Neuron (in vitro differentiated cells): ENCODE data around the gene ANKFN1.
"Not testable (repeated sequence)": the region's sequence is repeated elsewhere in the genome, so short reads cannot be mapped to it uniquely, and the experiment has no call there.

Source experiments
- H2AFZ ChIP-seq: one replicate; pipeline ENCODE4 v1.6.1; 2013; ENCODE audit warnings: low read depth, mild to moderate bottlenecking, inconsistent platforms, low read length, moderate library complexity
- H3K27me3 ChIP-seq: one replicate; pipeline ENCODE4 v1.6.1; 2013; ENCODE audit warnings: low read length; ENCODE audit not compliant: insufficient read depth
- H3K36me3 ChIP-seq: one replicate; pipeline ENCODE4 v1.6.1; 2013; ENCODE audit warnings: low read length; ENCODE audit not compliant: insufficient read depth
- H3K4me1 ChIP-seq: one replicate; pipeline ENCODE4 v1.6.1; 2013; ENCODE audit warnings: low read length; ENCODE audit not compliant: insufficient read depth
- H3K4me3 ChIP-seq: 2 replicates; pipeline ENCODE4 v1.5.1; 2013; ENCODE audit warnings: mild to moderate bottlenecking, low read length, moderate library complexity
- H3K9me3 ChIP-seq: one replicate; pipeline ENCODE4 v1.6.1; 2013; ENCODE audit warnings: low read length

Gene ANKFN1

GRCh38 chr17:56359518-56359917 lies 206.2 kb downstream of the ANKFN1 start:
- Histone ChIP-seq H3K9me3 (no peaks in the 10 kb centered on the region), H2AFZ (no peak overlapping the region), H3K36me3 (no peaks in the 10 kb centered on the region), H3K27me3 (no peaks in the 10 kb centered on the region), H3K4me1 (no peaks in the 10 kb centered on the region), H3K4me3 (no peak overlapping the region)

GRCh38 chr17:56367366-56367765 lies 214.1 kb downstream of the ANKFN1 start:
- no peaks in the 10 kb centered on the region for H3K4me1 ChIP-seq
- no peaks in the 10 kb centered on the region for H3K27me3 ChIP-seq
- H3K36me3 ChIP-seq = no peaks in the 10 kb centered on the region
- H3K9me3 ChIP-seq = no peaks in the 10 kb centered on the region
- H2AFZ ChIP-seq = no peak overlapping the region
- H3K4me3 ChIP-seq = no peak overlapping the region

DNA sequence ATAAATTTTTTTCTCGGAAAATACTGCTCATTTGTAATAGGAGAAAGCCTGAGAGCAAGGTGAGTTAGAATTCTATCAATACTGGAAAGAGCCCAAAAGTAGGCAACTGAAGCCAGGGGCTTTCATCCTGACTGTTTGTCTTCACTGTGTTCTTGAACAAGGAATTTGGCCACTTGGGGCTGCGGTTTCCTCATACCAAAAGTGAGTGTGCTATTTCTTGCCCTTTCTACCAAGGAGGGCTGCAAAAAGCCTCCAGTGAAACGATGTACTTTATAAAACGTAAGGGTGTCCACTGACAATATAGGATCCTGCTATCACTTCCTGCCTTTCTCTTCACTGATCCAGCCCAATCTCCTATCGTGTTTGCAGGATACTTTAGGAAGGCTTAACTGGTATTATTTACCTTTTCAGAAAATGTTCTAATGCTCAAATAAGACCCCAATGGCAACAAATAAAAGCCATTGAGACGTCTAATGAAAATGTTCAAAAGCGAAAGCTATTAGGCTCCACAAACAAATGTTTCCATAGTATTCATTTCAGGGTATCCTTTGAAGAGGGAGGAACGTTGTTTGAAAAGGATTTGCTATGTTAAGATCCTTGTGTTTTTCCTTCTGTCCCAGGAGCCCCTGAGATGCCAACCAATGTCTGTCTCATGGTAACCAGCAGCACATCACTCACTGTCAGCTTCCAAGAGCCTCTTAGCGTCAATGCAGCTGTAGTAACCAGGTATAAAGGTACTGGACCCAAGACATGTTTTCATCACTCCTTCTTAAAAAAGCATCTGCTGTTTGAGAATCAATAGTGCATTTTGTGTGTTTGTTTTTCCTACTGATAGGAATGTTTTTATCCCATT lies 220.9 kb downstream of the ANKFN1 start:
- Histone ChIP-seq H3K9me3 (no peaks in the 10 kb centered on the region), H3K4me1 (no peaks in the 10 kb centered on the region), H3K36me3 (no peaks in the 10 kb centered on the region), H3K4me3 (no peak overlapping the region), H2AFZ (no peak overlapping the region), H3K27me3 (no peaks in the 10 kb centered on the region)

DNA sequence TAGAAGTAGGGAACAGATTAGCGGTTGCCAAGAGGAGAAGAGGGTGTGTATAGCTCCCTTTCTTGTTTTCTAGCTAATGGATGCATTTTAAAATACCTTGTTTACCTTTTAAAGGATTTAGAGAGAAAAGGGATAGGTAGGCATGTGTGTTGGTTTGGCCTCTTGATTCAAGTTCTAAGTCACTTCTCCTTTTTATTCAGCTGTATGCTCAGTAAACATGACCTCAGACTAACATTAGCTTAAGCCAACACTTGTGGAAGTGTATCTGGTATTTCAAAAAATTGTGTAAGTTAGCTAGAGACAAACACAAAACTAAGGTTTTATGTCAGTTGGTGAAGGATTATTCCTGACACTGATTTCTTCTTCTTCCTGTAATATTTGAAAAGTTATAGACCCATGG lies 236.1 kb downstream of the ANKFN1 start:
- H3K9me3 ChIP-seq = no peaks in the 10 kb centered on the region
- H3K27me3 ChIP-seq = no peaks in the 10 kb centered on the region
- no peaks in the 10 kb centered on the region for H3K36me3 ChIP-seq
- no peak overlapping the region for H3K4me3 ChIP-seq
- no peak overlapping the region for H2AFZ ChIP-seq
- H3K4me1 ChIP-seq = no peaks in the 10 kb centered on the region

DNA sequence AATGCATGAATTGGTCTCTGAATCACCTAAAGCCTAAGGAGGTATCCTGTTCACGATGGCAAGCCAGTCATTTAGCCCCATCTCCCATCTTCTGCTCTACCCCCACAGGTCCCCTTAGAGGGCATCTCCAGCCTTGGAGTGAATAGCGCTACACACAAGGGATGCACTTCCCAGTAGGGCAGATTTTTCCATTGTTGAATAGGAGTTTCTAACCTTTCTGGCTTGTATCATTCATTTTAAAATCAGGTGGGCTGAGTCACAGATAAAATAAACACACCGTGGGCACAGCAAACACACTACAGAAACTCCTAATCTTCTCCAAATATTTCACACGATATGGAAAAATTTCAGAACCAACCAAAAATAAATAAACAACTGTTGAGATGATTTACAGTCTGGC lies 239.0 kb downstream of the ANKFN1 start:
- Histone ChIP-seq H3K27me3 (no peaks in the 10 kb centered on the region), H2AFZ (no peak overlapping the region), H3K4me3 (no peak overlapping the region), H3K9me3 (no peaks in the 10 kb centered on the region), H3K36me3 (no peaks in the 10 kb centered on the region), H3K4me1 (no peaks in the 10 kb centered on the region)

GRCh38 chr17:56393156-56393555 lies 239.9 kb downstream of the ANKFN1 start:
- Histone ChIP-seq H3K36me3 (no peaks in the 10 kb centered on the region), H3K4me1 (no peaks in the 10 kb centered on the region), H3K9me3 (no peaks in the 10 kb centered on the region), H3K4me3 (no peak overlapping the region), H3K27me3 (no peaks in the 10 kb centered on the region), H2AFZ (no peak overlapping the region)

- Histone ChIP-seq H3K9me3 (no peaks in the 10 kb centered on the region), H3K27me3 (no peaks in the 10 kb centered on the region), H3K4me3 (no peak overlapping the region), H3K36me3 (no peaks in the 10 kb centered on the region), H2AFZ (no peak overlapping the region), H3K4me1 (no peaks in the 10 kb centered on the region)
These were observed 242.5 kb downstream of the ANKFN1 start for GRCh38 chr17:56395787-56396186.

DNA sequence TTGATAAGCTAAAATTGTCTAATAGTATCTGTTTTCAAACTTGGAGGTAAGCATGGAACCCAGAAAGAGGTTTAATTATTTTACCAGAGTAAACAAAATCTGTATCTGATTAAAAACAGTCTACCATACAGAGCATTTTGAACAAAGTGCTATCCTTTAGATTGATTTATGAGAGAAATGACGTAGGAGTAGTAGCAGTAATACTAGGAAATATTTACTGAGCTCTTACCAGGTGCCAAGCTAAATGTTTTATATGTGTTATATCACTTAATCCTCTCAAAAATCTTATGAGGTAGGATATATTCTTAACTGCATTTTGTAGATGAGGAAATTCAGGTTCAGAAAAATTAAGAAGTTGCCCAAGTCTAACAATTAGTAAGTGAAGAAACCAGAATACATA lies 253.8 kb downstream of the ANKFN1 start:
- Histone ChIP-seq H2AFZ (no peak overlapping the region), H3K4me1 (no peaks in the 10 kb centered on the region), H3K4me3 (no peak overlapping the region), H3K27me3 (no peaks in the 10 kb centered on the region), H3K36me3 (no peaks in the 10 kb centered on the region), H3K9me3 (no peaks in the 10 kb centered on the region)

DNA sequence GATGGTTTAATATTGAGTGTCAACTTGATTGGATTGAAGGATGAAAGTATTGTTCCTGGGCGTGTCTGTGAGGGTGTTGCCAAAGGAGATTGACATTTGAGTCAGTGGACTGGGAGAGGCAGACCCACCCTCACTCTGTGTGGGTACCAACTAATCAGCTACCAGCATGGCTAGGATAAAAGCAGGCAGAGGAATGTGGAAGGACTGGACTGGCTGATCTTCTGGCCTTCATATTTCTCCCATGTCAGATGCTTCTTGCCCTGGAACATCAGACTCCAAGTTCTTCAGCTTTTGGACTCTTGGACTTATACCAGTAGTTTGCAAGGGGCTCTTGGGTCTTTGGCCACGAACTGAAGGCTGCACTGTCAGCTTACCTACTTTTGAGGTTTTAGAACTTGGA lies 259.1 kb downstream of the ANKFN1 start:
- not testable (repeated sequence) for H2AFZ ChIP-seq, H3K9me3 ChIP-seq, H3K4me1 ChIP-seq, H3K36me3 ChIP-seq, H3K27me3 ChIP-seq, H3K4me3 ChIP-seq

DNA sequence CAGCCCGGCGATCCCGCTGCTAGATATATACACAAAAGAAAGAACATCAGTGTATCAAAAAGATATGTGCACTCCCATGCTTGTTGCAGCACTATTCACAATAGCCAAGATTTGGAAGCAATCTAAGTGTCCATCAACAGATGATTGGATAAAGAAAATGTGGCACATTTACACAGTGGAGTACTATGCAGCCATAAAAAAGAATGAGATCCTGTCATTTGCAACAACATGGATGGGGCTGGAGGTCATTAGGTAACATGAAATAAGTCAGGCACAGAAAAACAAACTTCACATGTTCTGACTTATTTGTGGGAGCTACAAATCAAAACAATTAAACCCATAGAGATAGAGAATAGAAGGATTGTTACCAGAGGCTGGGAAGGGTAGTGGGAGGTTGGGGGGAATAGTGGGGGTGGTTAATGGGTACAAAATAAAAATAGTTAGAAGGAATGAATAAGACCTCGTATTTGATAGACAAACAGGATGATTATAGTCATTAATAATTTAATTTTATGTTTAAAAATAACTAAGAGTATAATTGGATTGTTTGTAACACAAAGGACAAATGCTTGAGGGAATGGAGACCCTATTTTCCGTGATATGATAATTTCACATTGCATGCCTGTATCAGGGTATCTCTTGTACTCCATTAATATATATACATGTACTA lies 263.5 kb downstream of the ANKFN1 start:
- no peak overlapping the region for H2AFZ ChIP-seq
- no peak overlapping the region for H3K4me3 ChIP-seq
- H3K9me3 ChIP-seq = no peaks in the 10 kb centered on the region
- no peaks in the 10 kb centered on the region for H3K36me3 ChIP-seq
- H3K4me1 ChIP-seq = no peaks in the 10 kb centered on the region
- H3K27me3 ChIP-seq = no peaks in the 10 kb centered on the region

GRCh38 chr17:56424005-56424404 lies 270.7 kb downstream of the ANKFN1 start:
- Histone ChIP-seq H3K27me3 (no peaks in the 10 kb centered on the region), H3K9me3 (no peaks in the 10 kb centered on the region), H3K36me3 (no peaks in the 10 kb centered on the region), H3K4me3 (no peak overlapping the region), H3K4me1 (no peaks in the 10 kb centered on the region), H2AFZ (no peak overlapping the region)

GRCh38 chr17:56424543-56425044 lies 271.3 kb downstream of the ANKFN1 start:
- no peaks in the 10 kb centered on the region for H3K9me3 ChIP-seq
- H3K27me3 ChIP-seq = no peaks in the 10 kb centered on the region
- no peak overlapping the region for H3K4me3 ChIP-seq
- no peak overlapping the region for H2AFZ ChIP-seq
- no peaks in the 10 kb centered on the region for H3K4me1 ChIP-seq
- H3K36me3 ChIP-seq = no peaks in the 10 kb centered on the region

GRCh38 chr17:56425483-56425882 lies 272.2 kb downstream of the ANKFN1 start:
- Histone ChIP-seq H3K4me1 (no peaks in the 10 kb centered on the region), H3K27me3 (no peaks in the 10 kb centered on the region), H3K4me3 (no peak overlapping the region), H3K9me3 (no peaks in the 10 kb centered on the region), H3K36me3 (no peaks in the 10 kb centered on the region), H2AFZ (no peak overlapping the region)
